OCI-LY1 (cell line): ENCODE results near the gene APLP2.

Experiments used
- CTCF ChIP-seq: fragments of 200-600 bp; sonication (generic), shearing (Covaris generic); IDR thresholded peaks from 2 replicates; pipeline ENCODE4 v1.5.1; 2017; ENCODE audit warnings: mild to moderate bottlenecking, antibody characterized with exemption, low read length, moderate library complexity, mixed read lengths
- EZH2 ChIP-seq: fragments of 200-600 bp; sonication (generic), shearing (Covaris generic); IDR thresholded peaks from 2 replicates; pipeline ENCODE4 v1.8.0; 2017; ENCODE audit warnings: borderline replicate concordance, mixed run types, mild to moderate bottlenecking, antibody characterized with exemption, low read length, moderate library complexity, mixed read lengths

- TF ChIP-seq CTCF: no peak
- TF ChIP-seq EZH2: no peak
These were observed 49.1 kb downstream of the APLP2 start for GRCh38 chr11:130118636-130119387.
